ENCODE results near the gene TMC6. TPM values are rescaled to one million over a fixed set of nuclear protein-coding genes. Genes with fewer than 3 reads are reported as not detected.
A peak's percentile ranks its signal among the peaks of the same experiment; 100 is the strongest.

Gene TMC6
- total RNA-seq, 2 donors from 2014 or later, result 609 to 822 TPM

- Mint-ChIP-seq H3K4me3 (peak overlapping the region; percentile 83), H3K4me1 (peaks cover 26% of the 10 kb centered on the region), H3K36me3 (ENCODE audit: low read depth) (peaks cover 2% of the 10 kb centered on the region), H3K27ac (peak overlapping the region; percentile 72), H3K27me3 (no peaks in the 10 kb centered on the region)
- DNase-seq, result peak; percentile 60 to 71 (median 67)
- H3K9me3 ChIP-seq (ENCODE audit: control insufficient read depth, low read length, poor library complexity, severe bottlenecking), result no peaks in the 10 kb centered on the region
- ATAC-seq, result peak; percentile 79
Measured at GRCh38 chr17:78168903-78169793, 40.6 kb upstream of the TMC6 start.

- Mint-ChIP-seq H3K36me3 (ENCODE audit: low read depth) (peaks cover 2% of the 10 kb centered on the region), H3K27ac (peak within 1 kb of the TSS; percentile 72)
Measured at GRCh38 chr17:78168242-78168902, 39.8 kb upstream of the TMC6 start, which contains the start of gene SYNGR2. TSS of gene SYNGR2 (plus strand) at chr17:78168581. CDS start at chr17:78168617, 36 bp downstream.

DNA sequence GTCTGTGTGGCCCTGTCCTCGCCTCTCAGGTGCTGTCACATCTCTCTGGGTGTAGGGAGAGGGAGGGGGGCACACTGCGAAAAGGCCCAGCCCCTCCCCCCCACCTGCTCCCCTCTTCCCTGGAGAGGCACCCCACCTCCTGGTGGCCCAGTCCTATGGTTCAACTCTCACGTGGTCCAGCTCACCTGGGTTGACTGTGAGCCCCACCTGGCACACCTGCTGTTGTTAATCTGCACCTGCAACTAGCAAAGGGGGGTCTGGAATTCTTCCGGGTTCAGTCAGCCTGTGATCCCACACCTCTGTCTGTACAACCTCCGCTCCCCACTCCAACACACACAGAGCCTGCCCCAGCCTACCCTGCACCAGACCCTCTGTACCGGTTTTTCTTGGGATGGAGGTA, 37.9 kb upstream of the TMC6 start:
- DNase-seq, result no peak
- peaks cover under 1% of the 10 kb centered on the region for H3K4me1 Mint-ChIP-seq
- no peak for ATAC-seq
- H3K36me3 Mint-ChIP-seq (ENCODE audit: low read depth), result no peaks in the 10 kb centered on the region
- no peaks in the 10 kb centered on the region for H3K27me3 Mint-ChIP-seq
- no peak overlapping the region for H3K27ac Mint-ChIP-seq
- no peaks in the 10 kb centered on the region for H3K9me3 ChIP-seq (ENCODE audit: control insufficient read depth, low read length, poor library complexity, severe bottlenecking)
- no peak overlapping the region for H3K4me3 Mint-ChIP-seq

More at GRCh38 chr17:78168242-78168902, 39.8 kb upstream of the TMC6 start, which contains the start of gene SYNGR2:
- H3K27me3 Mint-ChIP-seq, result no peaks in the 10 kb centered on the region
- DNase-seq, result peak; percentile 81 to 89 (median 86)
- H3K9me3 ChIP-seq (ENCODE audit: control insufficient read depth, low read length, poor library complexity, severe bottlenecking), result no peaks in the 10 kb centered on the region
- H3K4me3 Mint-ChIP-seq, result peak within 1 kb of the TSS; percentile 83
- peaks cover 20% of the 10 kb centered on the region for H3K4me1 Mint-ChIP-seq
- ATAC-seq, result peak; percentile 87

GRCh38 chr17:78164748-78165607, 36.4 kb upstream of the TMC6 start:
- Mint-ChIP-seq H3K36me3 (ENCODE audit: low read depth) (no peaks in the 10 kb centered on the region), H3K4me1 (peaks cover 1% of the 10 kb centered on the region), H3K4me3 (no peak overlapping the region), H3K27ac (peak overlapping the region; percentile 27), H3K27me3 (no peaks in the 10 kb centered on the region)
- H3K9me3 ChIP-seq (ENCODE audit: control insufficient read depth, low read length, poor library complexity, severe bottlenecking), result no peaks in the 10 kb centered on the region
- no peak for ATAC-seq
- no peak for DNase-seq

- H3K27ac Mint-ChIP-seq, result no peak overlapping the region
- ATAC-seq, result no peak
- H3K4me3 Mint-ChIP-seq, result no peak overlapping the region
- no peak for DNase-seq
- H3K4me1 Mint-ChIP-seq, result peaks cover 4% of the 10 kb centered on the region
- H3K36me3 Mint-ChIP-seq (ENCODE audit: low read depth), result no peaks in the 10 kb centered on the region
- no peaks in the 10 kb centered on the region for H3K9me3 ChIP-seq (ENCODE audit: control insufficient read depth, low read length, poor library complexity, severe bottlenecking)
- no peaks in the 10 kb centered on the region for H3K27me3 Mint-ChIP-seq
Measured at GRCh38 chr17:78163881-78164747, 35.6 kb upstream of the TMC6 start.

DNA sequence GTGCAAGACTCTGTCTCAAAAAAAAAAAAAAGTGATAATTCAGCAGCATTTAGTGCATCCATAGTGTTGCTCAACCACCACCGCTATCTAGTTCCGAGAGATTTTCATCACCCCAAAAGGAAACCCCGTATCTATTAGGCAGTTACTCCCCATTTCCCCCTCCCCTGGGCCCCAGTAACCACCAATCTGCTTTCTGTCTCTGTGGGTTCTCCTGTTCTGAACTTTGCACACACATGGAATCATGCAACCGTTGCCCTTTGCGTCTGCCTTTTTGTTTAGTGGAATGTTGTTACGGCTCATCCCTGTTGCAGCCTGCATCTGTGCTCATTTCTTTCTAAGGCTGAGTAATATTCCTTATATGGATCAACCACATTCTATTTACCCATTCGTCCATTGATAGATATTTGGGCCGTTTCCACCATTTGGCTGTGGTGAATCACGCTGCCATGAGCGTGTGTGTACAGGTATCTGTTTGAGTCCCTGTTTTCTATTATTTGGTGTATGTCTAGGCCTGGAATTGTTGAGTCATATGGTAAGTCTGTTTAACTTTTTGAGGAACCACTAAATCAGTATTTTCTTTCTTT, 31.1 kb upstream of the TMC6 start:
- DNase-seq, result no peak
- no peaks in the 10 kb centered on the region for H3K9me3 ChIP-seq (ENCODE audit: control insufficient read depth, low read length, poor library complexity, severe bottlenecking)
- Mint-ChIP-seq H3K27ac (peak overlapping the region; percentile 3), H3K4me1 (peaks cover 4% of the 10 kb centered on the region), H3K36me3 (ENCODE audit: low read depth) (no peaks in the 10 kb centered on the region), H3K27me3 (no peaks in the 10 kb centered on the region), H3K4me3 (no peak overlapping the region)
- no peak for ATAC-seq

DNA sequence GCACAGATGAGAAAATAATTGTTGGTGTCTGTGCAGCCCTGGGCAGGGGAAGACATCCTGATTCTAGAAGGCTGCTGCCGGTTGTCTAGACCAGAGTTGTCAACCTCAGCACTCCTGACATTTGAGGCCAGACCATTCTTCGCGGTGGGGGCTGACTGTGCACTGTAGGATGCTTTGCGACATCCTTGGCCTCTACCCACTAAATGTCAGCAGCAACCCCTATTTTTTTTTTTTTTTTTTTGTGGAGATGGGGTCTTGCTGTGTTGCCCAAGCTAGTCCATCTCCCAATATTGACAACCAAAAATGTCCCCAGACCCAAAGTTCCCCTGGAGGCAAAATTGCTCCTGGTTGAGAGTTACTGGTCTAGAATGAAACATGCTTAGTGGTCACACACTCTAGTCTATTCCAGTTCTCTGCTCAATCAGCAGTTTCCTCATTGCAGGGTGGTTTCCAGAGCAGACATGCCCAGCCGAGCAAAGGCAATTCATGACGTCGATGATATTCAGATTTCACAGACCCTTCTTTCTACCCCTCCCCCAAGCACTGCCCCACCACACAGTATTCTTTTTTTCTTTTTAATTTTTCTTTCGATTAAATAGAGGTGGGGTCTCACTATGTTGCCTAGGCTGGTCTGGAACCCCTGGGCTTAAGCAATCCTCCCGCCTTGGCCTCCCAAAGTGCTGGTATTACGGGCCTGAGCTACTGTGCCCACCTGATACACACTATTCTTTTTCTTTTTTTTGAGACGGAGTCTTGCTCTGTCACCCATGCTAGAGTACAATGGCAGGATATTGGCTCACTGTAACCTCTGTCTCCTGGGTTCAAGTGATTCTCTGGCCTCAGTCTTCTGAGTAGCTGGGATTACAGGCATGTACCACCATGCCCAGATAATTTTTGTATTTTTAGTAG, 26.6 kb upstream of the TMC6 start:
- Mint-ChIP-seq H3K4me3 (no peak overlapping the region), H3K27me3 (no peaks in the 10 kb centered on the region), H3K4me1 (peaks cover 4% of the 10 kb centered on the region), H3K36me3 (ENCODE audit: low read depth) (no peaks in the 10 kb centered on the region), H3K27ac (peak overlapping the region; percentile 60)
- DNase-seq, result no peak
- ATAC-seq, result peak; percentile 88
- no peaks in the 10 kb centered on the region for H3K9me3 ChIP-seq (ENCODE audit: control insufficient read depth, low read length, poor library complexity, severe bottlenecking)

- ATAC-seq (no peak), DNase-seq (no peak)
- Mint-ChIP-seq H3K4me1 (peaks cover 7% of the 10 kb centered on the region), H3K4me3 (no peak overlapping the region), H3K36me3 (ENCODE audit: low read depth) (no peaks in the 10 kb centered on the region), H3K27ac (no peak overlapping the region), H3K27me3 (no peaks in the 10 kb centered on the region)
- H3K9me3 ChIP-seq (ENCODE audit: control insufficient read depth, low read length, poor library complexity, severe bottlenecking), result no peaks in the 10 kb centered on the region
Measured at GRCh38 chr17:78151514-78152008, 23.0 kb upstream of the TMC6 start.

GRCh38 chr17:78148286-78149016, 19.9 kb upstream of the TMC6 start:
- peaks cover 12% of the 10 kb centered on the region for H3K4me1 Mint-ChIP-seq
- no peaks in the 10 kb centered on the region for H3K27me3 Mint-ChIP-seq
- peak overlapping the region; percentile 65 for H3K27ac Mint-ChIP-seq
- H3K36me3 Mint-ChIP-seq (ENCODE audit: low read depth), result no peaks in the 10 kb centered on the region
- no peak overlapping the region for H3K4me3 Mint-ChIP-seq
- no peaks in the 10 kb centered on the region for H3K9me3 ChIP-seq (ENCODE audit: control insufficient read depth, low read length, poor library complexity, severe bottlenecking)
- ATAC-seq (no peak), DNase-seq (no peak)

DNA sequence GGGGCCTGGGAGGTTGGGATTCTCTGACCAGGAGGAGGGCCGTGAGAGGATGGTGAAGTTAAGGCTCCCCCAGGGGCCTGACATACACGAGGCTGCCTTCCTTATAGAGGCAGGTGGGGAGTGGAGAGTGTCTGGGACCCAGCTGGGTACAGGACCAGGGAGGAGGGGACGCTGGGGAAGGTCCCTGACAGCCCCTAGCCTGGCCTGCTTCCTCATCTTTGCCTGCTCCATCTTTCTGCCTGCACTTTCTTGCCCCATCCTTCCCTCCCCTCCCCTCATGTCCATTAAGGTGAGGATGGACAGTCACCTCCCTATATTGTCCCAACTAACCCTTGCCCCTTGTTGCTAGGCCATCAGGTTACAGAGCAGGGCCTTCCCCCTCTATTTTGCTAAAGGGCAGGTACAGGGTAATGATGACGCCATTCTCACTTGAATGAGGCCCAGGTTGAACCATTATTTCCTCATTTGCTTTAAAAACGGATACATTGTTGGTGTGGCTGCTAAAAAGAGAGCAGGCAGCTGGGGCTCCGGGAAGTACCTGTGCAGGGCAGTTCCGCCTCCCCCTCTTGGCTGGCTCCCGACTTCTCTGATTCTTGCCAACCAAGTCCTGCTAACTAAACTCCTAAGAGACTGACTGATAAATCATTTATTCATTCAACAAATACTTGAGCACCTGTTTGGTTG, 18.9 kb upstream of the TMC6 start:
- ATAC-seq, result peak; percentile 82
- no peak for DNase-seq
- H3K27me3 Mint-ChIP-seq, result no peaks in the 10 kb centered on the region

More for the DNA sequence above, 18.9 kb upstream of the TMC6 start:
- H3K9me3 ChIP-seq (ENCODE audit: control insufficient read depth, low read length, poor library complexity, severe bottlenecking), result no peaks in the 10 kb centered on the region
- H3K27ac Mint-ChIP-seq, result peak overlapping the region; percentile 65
- peaks cover 15% of the 10 kb centered on the region for H3K4me1 Mint-ChIP-seq
- H3K36me3 Mint-ChIP-seq (ENCODE audit: low read depth), result no peaks in the 10 kb centered on the region
- H3K4me3 Mint-ChIP-seq, result no peak overlapping the region

All from T-helper 17 cell (primary cell).